ENCODE results near the gene CMA1.

GRCh38 chr14:24534286-24534685 is 26.2 kb upstream of the CMA1 start:
- TF ChIP-seq CTCF (IDR thresholded peaks at IDR 0.05), result no peak
- no peak for TF ChIP-seq POLR2AphosphoS5 (IDR thresholded peaks at IDR 0.05)
- no peak for TF ChIP-seq POLR2A (IDR thresholded peaks at IDR 0.05)
